LNCAP (cell line): ENCODE measurements around the gene LEMD2.

Experiments
- CTCF ChIP-seq: fragments of 450-650 bp; IDR thresholded peaks from 2 replicates; pipeline ENCODE4 v1.5.1; 2017; ENCODE audit warnings: mild to moderate bottlenecking

The LEMD2 gene

GRCh38 chr6:33754222-33754621, 34.7 kb downstream of the LEMD2 start:
- no peak for TF ChIP-seq CTCF

- TF ChIP-seq CTCF, result no peak
Measured at GRCh38 chr6:33752646-33753015, 36.3 kb downstream of the LEMD2 start.

- TF ChIP-seq CTCF, result no peak
Measured at GRCh38 chr6:33751771-33752645, 36.9 kb downstream of the LEMD2 start.

GRCh38 chr6:33750244-33750991, 38.5 kb downstream of the LEMD2 start:
- no peak for TF ChIP-seq CTCF

- TF ChIP-seq CTCF, result no peak
Measured at GRCh38 chr6:33749401-33749800, 39.5 kb downstream of the LEMD2 start.

- no peak for TF ChIP-seq CTCF
Measured at GRCh38 chr6:33748841-33749240, 40.1 kb downstream of the LEMD2 start.

GRCh38 chr6:33747823-33748222, 41.1 kb downstream of the LEMD2 start:
- TF ChIP-seq CTCF, result no peak
